Amniotic epithelial cell (primary cell): ENCODE data around the gene CPA5.
A peak's percentile ranks its signal among the peaks of the same experiment; 100 is the strongest.

ENCODE experiments used
- DNase-seq: peaks from one replicate; pipeline ENCODE4 v3.0.0-alpha.2; 2010; ENCODE audit warnings: low read depth

CPA5 gene

GRCh38 chr7:130344271-130344866, at the start of gene CPA5:
Gene CPA5, plus strand, starts transcription at chr7:130344816. Its CDS starts 1,670 bp downstream, at chr7:130346486.
- DNase-seq = no peak

- DNase-seq = no peak
Observed at GRCh38 chr7:130296221-130296951, 48.2 kb upstream of the CPA5 start.

GRCh38 chr7:130297628-130298543, 46.7 kb upstream of the CPA5 start:
- no peak for DNase-seq

- no peak for DNase-seq
Observed at GRCh38 chr7:130298544-130299326, 45.9 kb upstream of the CPA5 start.

- no peak for DNase-seq
Observed at GRCh38 chr7:130299866-130300265, 44.8 kb upstream of the CPA5 start.

GRCh38 chr7:130301501-130302020, 43.1 kb upstream of the CPA5 start:
- no peak for DNase-seq

GRCh38 chr7:130302649-130303048, 42.0 kb upstream of the CPA5 start:
- no peak for DNase-seq

- DNase-seq = no peak
Observed at GRCh38 chr7:130303127-130303526, 41.5 kb upstream of the CPA5 start.

GRCh38 chr7:130303551-130303950, 41.1 kb upstream of the CPA5 start:
- no peak for DNase-seq

- DNase-seq = no peak
Observed at GRCh38 chr7:130303982-130304381, 40.6 kb upstream of the CPA5 start.

GRCh38 chr7:130304878-130305277, 39.7 kb upstream of the CPA5 start:
- DNase-seq = no peak

GRCh38 chr7:130305433-130306042, 39.1 kb upstream of the CPA5 start:
- DNase-seq = no peak

GRCh38 chr7:130309986-130310385, 34.6 kb upstream of the CPA5 start:
- no peak for DNase-seq

- DNase-seq = no peak
Observed at GRCh38 chr7:130314305-130314704, 30.3 kb upstream of the CPA5 start.

- DNase-seq = no peak
Observed at GRCh38 chr7:130319541-130319940, 25.1 kb upstream of the CPA5 start.

GRCh38 chr7:130321542-130322229, 22.9 kb upstream of the CPA5 start:
- DNase-seq = peak; percentile 47

- DNase-seq = no peak
Observed at GRCh38 chr7:130322615-130323014, 22.0 kb upstream of the CPA5 start.

- peak; percentile 59 for DNase-seq
Observed at GRCh38 chr7:130324306-130324943, 20.2 kb upstream of the CPA5 start.

- peak; percentile 32 for DNase-seq
Observed at GRCh38 chr7:130329681-130330080, 14.9 kb upstream of the CPA5 start.
